ENCODE measurements around the gene PDIK1L.

DNA sequence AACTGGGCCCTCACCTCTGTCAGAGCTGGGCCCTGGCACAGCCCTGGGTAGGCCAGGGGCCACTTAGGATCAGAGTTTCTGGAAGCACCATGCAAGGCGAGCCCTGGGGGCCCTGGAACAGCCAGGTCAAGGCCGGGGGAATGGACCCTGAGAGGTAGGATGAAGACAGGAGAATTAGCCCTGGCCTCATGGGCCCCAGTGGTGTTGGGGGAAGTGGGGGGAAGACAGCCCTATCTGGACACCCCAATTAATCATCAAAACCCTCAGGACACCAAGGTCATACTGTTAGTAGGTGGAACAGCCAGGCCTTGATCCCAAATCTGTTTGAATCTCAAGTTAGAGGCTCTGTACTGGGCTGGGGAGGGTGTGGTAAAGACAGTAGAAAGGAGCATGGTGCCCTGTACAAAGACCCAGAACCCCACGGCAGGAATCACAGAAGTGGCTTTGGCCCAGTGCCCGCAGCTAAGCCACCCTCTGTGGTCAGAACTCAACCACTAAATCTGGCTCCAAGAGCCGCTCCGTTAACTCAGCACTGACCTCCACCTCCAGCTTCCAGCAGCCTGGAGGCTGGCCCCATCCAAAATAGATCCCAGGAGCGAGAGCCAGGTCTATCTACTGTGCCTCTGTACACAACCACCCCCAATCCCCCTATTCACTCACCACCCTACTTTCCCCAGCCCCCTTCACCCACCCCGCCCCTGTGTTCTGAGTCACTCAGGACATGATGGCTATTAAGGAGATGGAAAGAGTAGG lies 30.2 kb upstream of the PDIK1L start:
- TF ChIP-seq POLR2A (IDR thresholded peaks at IDR 0.05), result no peak
- TF ChIP-seq, protein P1, sequence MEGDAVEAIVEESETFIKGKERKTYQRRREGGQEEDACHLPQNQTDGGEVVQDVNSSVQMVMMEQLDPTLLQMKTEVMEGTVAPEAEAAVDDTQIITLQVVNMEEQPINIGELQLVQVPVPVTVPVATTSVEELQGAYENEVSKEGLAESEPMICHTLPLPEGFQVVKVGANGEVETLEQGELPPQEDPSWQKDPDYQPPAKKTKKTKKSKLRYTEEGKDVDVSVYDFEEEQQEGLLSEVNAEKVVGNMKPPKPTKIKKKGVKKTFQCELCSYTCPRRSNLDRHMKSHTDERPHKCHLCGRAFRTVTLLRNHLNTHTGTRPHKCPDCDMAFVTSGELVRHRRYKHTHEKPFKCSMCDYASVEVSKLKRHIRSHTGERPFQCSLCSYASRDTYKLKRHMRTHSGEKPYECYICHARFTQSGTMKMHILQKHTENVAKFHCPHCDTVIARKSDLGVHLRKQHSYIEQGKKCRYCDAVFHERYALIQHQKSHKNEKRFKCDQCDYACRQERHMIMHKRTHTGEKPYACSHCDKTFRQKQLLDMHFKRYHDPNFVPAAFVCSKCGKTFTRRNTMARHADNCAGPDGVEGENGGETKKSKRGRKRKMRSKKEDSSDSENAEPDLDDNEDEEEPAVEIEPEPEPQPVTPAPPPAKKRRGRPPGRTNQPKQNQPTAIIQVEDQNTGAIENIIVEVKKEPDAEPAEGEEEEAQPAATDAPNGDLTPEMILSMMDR (IDR thresholded peaks at IDR 0.05), result no peak
- TF ChIP-seq EP300 (IDR thresholded peaks at IDR 0.05), result no peak
